Gastrocnemius medialis (tissue), 4 donors: ENCODE results near the gene PIGR. TPM values are rescaled to one million over a fixed set of nuclear protein-coding genes. Genes with fewer than 3 reads are reported as not detected.

Experiments
- ATAC-seq, 2 donors: fragments of 150-250 bp; one replicate each; pipeline ENCODE4 v1.9.1; 2016
- DNase-seq, 2 donors: peaks; one replicate each; pipeline ENCODE4 v3.0.0-alpha.2; 2019
- H3K27ac ChIP-seq, 4 donors: fragments of 200-600 bp; sonication (generic); 1 replicate in 1 of 4; 2 replicates in 3 of 4; pipeline ENCODE4 v1.5.1; 2016 to 2018; ENCODE audit warnings: mild to moderate bottlenecking in 2 of 4, moderate library complexity in 1 of 4
- H3K27me3 ChIP-seq, 3 donors: fragments of 200-600 bp; sonication (generic) in 2 of 3; 1 replicate in 1 of 3; 2 replicates in 2 of 3; pipeline versions ENCODE4 v1.5.1 to v1.6.0; 2016 to 2019; ENCODE audit warnings: mild to moderate bottlenecking in 1 of 3, moderate library complexity in 1 of 3
- H3K36me3 ChIP-seq, 2 donors: fragments of 200-600 bp; sonication (generic) in 1 of 2; one replicate each; pipeline ENCODE4 v1.5.1; 2017 to 2018
- H3K4me1 ChIP-seq, 2 donors: fragments of 200-600 bp; sonication (generic) in 1 of 2; one replicate each; pipeline ENCODE4 v1.5.1; 2016 to 2017; ENCODE audit warnings: mild to moderate bottlenecking in 2 of 2
- H3K4me3 ChIP-seq, 4 donors: fragments of 200-600 bp; sonication (generic) in 3 of 4; 1 replicate in 1 of 4; 2 replicates in 3 of 4; pipeline ENCODE4 v1.5.1; 2016 to 2019; ENCODE audit warnings: mild to moderate bottlenecking in 2 of 4
- H3K9me3 ChIP-seq, 3 donors: fragments of 200-600 bp; sonication (generic) in 2 of 3; 1 replicate in 1 of 3; 2 replicates in 2 of 3; pipeline ENCODE4 v1.5.1; 2016 to 2019
- CTCF ChIP-seq, 5 experiments: fragments of 450-650 bp in 3 of 5; fragments of 200-600 bp in 2 of 5; sonication (generic) in 2 of 5; IDR thresholded peaks in 4 of 5; conservative IDR thresholded peaks in 1 of 5; 1 replicate in 4 of 5; 2 replicates in 1 of 5; pipeline ENCODE4 v1.5.1; 2016 to 2019; ENCODE audit warnings: antibody characterized with exemption in 5 of 5, mild to moderate bottlenecking in 3 of 5, moderate library complexity in 3 of 5
- POLR2A ChIP-seq, 2 donors: fragments of 450-650 bp; IDR thresholded peaks; one replicate each; pipeline ENCODE4 v1.6.1; 2017; ENCODE audit warnings: antibody characterized with exemption in 2 of 2, mild to moderate bottlenecking in 2 of 2, moderate library complexity in 2 of 2
- in situ Hi-C, 4 donors: fragments of 200-750 bp; cut with MboI; loops; one replicate each; pipeline versions ENCODE4 v1.15.0 to v1.8.0; 2017; ENCODE audit warnings: low sequenced_read_pairs in 4 of 4
- intact Hi-C: fragments of 100-400 bp; cut with DNase I; formaldehyde crosslinking; loops from one replicate; pipeline ENCODE4 v1.15.1; 2023; ENCODE audit warnings: low total_unique reads
- total RNA-seq, 4 donors: library from RNA; depleted of rRNA; stranded (reverse); fragments of >200 nt; gene quantifications; one replicate each; pipeline versions ENCODE4 v1.1.0 to v1.2.3, GENCODE V29; 2016

Gene PIGR
- total RNA-seq, 4 donors from 2014 or later: 0.10 to 28.4 (median 0.11) TPM; not detected in 1

DNA sequence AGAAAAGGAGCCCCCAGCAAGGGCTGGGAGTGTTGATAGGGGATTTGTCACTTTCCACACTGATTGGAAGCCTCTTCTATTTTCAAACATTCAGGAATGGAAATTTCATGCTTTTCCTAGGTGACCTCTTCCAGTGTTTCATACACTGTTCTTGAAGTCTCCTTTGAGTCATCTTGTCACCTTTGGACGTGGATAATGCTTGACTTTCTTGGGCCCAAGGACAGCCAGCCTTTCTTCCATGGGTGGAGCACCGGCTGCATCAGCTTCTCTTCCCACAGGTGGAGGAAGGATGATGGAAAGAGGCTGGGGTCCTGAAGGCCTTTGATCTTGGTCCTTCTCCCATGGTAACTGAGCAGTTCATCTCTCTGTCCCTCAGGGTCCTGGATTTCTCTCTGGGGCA is 11.9 kb upstream of the PIGR start:
- Histone ChIP-seq H3K27ac (no peak overlapping the region), H3K36me3 (no peaks in the 10 kb centered on the region), H3K9me3 (no peaks in the 10 kb centered on the region), H3K4me1 (no peaks in the 10 kb centered on the region), H3K27me3 (no peaks in the 10 kb centered on the region), H3K4me3 (no peak overlapping the region)
- DNase-seq: no peak
- ATAC-seq: no peak
- intact Hi-C loops: no loop called here
- TF ChIP-seq CTCF (IDR thresholded peaks at IDR 0.05 in 4 of 5, conservative IDR thresholded peaks at IDR 0.05 in 1 of 5) (no peak), POLR2A (IDR thresholded peaks at IDR 0.05) (no peak)
- in situ Hi-C loops: no loop called here

GRCh38 chr1:206957639-206958038 is 11.4 kb upstream of the PIGR start:
- TF ChIP-seq POLR2A (IDR thresholded peaks at IDR 0.05) (no peak), CTCF (IDR thresholded peaks at IDR 0.05 in 4 of 5, conservative IDR thresholded peaks at IDR 0.05 in 1 of 5) (no peak)
- Histone ChIP-seq H3K4me1 (no peaks in the 10 kb centered on the region), H3K36me3 (no peaks in the 10 kb centered on the region), H3K4me3 (no peak overlapping the region), H3K9me3 (no peaks in the 10 kb centered on the region), H3K27me3 (no peaks in the 10 kb centered on the region), H3K27ac (no peak overlapping the region)
- DNase-seq (no peak), ATAC-seq (no peak)
- in situ Hi-C loops (no loop called here), intact Hi-C loops (no loop called here)

DNA sequence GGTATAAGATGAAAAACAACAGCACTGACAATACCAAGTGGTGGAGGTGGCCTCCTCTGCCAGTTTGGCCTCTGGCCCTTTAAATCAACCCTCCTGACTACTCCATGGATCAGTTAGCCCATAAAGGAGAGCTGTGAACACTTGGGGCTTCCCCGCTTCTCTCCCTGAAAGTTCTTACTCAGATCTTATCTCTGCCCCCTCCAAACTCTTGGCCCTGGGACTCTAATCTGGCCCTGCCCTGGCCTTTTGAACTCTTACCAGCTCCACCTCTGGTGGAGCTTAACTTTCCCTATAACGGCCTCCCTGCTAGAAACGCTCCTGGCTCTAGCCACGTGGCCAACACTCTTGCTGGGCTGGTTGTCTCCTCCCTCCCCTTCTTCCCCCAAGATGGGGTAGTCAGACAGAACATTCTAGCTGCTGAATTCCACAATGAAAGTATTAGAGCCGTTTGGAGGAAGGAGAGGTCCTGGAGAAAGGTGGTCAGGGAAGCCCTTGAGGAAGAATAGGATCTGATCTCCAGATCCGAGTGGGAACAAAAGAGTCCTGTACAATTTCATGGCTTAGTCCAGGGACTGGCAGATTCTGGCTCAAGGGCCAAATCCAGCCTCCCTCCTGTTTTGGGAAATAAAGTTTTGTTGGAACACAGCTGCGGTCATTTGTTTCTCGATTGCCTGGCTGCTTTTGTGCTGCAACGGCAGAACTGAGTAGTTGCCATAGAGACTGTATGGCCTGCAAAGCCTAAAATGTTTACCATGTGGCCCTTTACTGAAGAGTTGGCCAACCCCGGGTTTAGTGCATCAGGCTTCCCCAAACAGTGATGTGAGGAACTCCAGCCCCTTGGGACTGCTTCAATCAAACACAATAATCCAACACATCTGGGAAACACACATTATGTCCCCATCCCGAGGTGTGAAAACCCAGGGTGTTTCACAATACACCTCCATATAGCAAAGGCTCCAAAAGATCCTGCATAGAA is 9.5 kb upstream of the PIGR start:
- in situ Hi-C loops: no loop called here
- no peak overlapping the region for H3K27ac ChIP-seq
- H3K4me1 ChIP-seq: no peaks in the 10 kb centered on the region
- no peaks in the 10 kb centered on the region for H3K36me3 ChIP-seq
- H3K4me3 ChIP-seq: no peak overlapping the region
- H3K9me3 ChIP-seq: no peaks in the 10 kb centered on the region
- no peak for TF ChIP-seq CTCF (IDR thresholded peaks at IDR 0.05 in 4 of 5, conservative IDR thresholded peaks at IDR 0.05 in 1 of 5)
- no peak for TF ChIP-seq POLR2A (IDR thresholded peaks at IDR 0.05)
- intact Hi-C loops: no loop called here
- no peaks in the 10 kb centered on the region for H3K27me3 ChIP-seq
- no peak for DNase-seq
- no peak for ATAC-seq

DNA sequence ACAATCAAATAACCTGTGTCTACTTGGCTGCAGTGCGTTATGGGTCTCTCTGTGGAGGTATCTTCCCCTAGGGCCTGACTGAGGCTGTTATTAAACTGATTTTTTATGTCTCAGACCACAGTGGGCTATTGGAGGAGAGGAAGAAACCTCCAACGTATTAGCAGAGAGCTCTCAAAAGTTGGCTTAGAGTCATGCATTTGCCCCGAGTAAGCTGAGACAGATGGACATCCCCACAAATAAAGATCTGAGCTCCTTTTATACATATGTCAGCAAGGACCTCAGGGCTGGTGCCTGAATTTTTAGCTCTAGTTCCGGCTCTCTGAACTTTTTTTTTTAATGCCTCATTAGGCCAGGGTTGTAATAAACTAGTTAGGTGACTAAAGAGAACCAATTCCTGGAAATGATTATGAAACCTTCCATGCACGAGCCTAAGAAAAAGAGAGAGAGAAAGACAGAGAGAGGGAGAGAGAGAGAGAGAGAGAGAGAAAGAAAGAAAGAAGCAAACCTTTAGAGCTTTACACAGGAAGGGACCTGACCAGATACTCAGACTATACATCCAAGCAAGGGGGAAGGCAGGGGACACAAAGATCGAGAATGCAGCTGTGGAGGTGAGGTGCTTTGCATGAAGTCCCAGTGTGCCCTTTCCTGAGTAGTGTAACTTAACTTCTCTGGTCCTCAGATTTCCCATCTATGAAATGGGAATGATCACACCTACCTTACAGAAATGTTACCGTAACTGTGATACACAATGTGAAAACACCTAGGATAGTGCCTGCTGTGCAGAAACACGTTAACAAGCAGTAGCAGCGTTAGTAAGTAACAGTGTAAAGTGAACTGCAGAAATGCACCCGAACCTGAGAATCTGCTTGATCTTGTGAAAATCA is 8.4 kb upstream of the PIGR start:
- ATAC-seq: no peak
- in situ Hi-C loops: no loop called here

More for the DNA sequence above, 8.4 kb upstream of the PIGR start:
- Histone ChIP-seq H3K4me3 (no peak overlapping the region), H3K27ac (no peak overlapping the region), H3K27me3 (no peaks in the 10 kb centered on the region), H3K4me1 (no peaks in the 10 kb centered on the region), H3K36me3 (no peaks in the 10 kb centered on the region), H3K9me3 (no peaks in the 10 kb centered on the region)
- TF ChIP-seq POLR2A (IDR thresholded peaks at IDR 0.05) (no peak), CTCF (IDR thresholded peaks at IDR 0.05 in 4 of 5, conservative IDR thresholded peaks at IDR 0.05 in 1 of 5) (no peak)
- intact Hi-C loops: no loop called here
- DNase-seq: no peak
